GM19372 (cell line): ENCODE data around the gene GAP43.

ENCODE experiments used
- ATAC-seq: cut with Tn5 transposase; IDR thresholded peaks from one replicate; pipeline ENCODE4 v1.9.1; 2021; ENCODE audit warnings: mild to moderate bottlenecking, low read depth, moderate library complexity; ENCODE audit not compliant: unreplicated experiment

The GAP43 gene

GRCh38 chr3:115623044-115623868 is at the start of gene GAP43:
TSS of gene GAP43 (plus strand) at chr3:115623510. CDS start at chr3:115623690, 180 bp downstream.
- no peak for ATAC-seq

GRCh38 chr3:115576325-115576875 is 46.9 kb upstream of the GAP43 start:
- ATAC-seq = no peak

- no peak for ATAC-seq
Observed at GRCh38 chr3:115577000-115577399, 46.3 kb upstream of the GAP43 start.

- no peak for ATAC-seq
Observed at GRCh38 chr3:115578331-115578730, 45.0 kb upstream of the GAP43 start.

- ATAC-seq = no peak
Observed at GRCh38 chr3:115580566-115580965, 42.7 kb upstream of the GAP43 start.

- ATAC-seq = no peak
Observed at GRCh38 chr3:115581362-115582135, 41.8 kb upstream of the GAP43 start.

GRCh38 chr3:115588201-115589115 is 34.9 kb upstream of the GAP43 start:
- no peak for ATAC-seq

- ATAC-seq = no peak
Observed at GRCh38 chr3:115590873-115591272, 32.4 kb upstream of the GAP43 start.

- ATAC-seq = no peak
Observed at GRCh38 chr3:115595611-115596275, 27.6 kb upstream of the GAP43 start.

GRCh38 chr3:115598216-115598615 is 25.1 kb upstream of the GAP43 start:
- no peak for ATAC-seq

- no peak for ATAC-seq
Observed at GRCh38 chr3:115602194-115602593, 21.1 kb upstream of the GAP43 start.

- no peak for ATAC-seq
Observed at GRCh38 chr3:115611630-115612029, 11.7 kb upstream of the GAP43 start.

GRCh38 chr3:115615001-115615814 is 8.1 kb upstream of the GAP43 start:
- no peak for ATAC-seq

- no peak for ATAC-seq
Observed at GRCh38 chr3:115616461-115616860, 6.8 kb upstream of the GAP43 start.

GRCh38 chr3:115617591-115617990 is 5.7 kb upstream of the GAP43 start:
- ATAC-seq = no peak

- ATAC-seq = no peak
Observed at GRCh38 chr3:115624029-115624741, 875 bp downstream of the GAP43 start.

- ATAC-seq = no peak
Observed at GRCh38 chr3:115624901-115625300, 1.6 kb downstream of the GAP43 start.

GRCh38 chr3:115626006-115626409 is 2.7 kb downstream of the GAP43 start:
- ATAC-seq = no peak
